Sigmoid colon (tissue), 4 donors: ENCODE measurements around the gene ADSS1.

Experiments
- CTCF ChIP-seq, 4 experiments: fragments of 450-650 bp in 3 of 4; fragments of 200-600 bp in 1 of 4; IDR thresholded peaks; one replicate each; pipeline ENCODE4 v1.5.1; 2016 to 2019; ENCODE audit warnings: antibody characterized with exemption in 4 of 4, mild to moderate bottlenecking in 3 of 4, moderate library complexity in 2 of 4
- EP300 ChIP-seq, 4 donors: sonication (generic); formaldehyde crosslinking; IDR thresholded peaks; one replicate each; pipeline ENCODE4 v1.6.1; 2017; ENCODE audit warnings: antibody characterized with exemption in 4 of 4
- POLR2A ChIP-seq, 2 donors: fragments of 450-650 bp; IDR thresholded peaks; one replicate each; pipeline ENCODE4 v1.6.1; 2016; ENCODE audit warnings: antibody characterized with exemption in 2 of 2, mild to moderate bottlenecking in 2 of 2, moderate library complexity in 2 of 2

- TF ChIP-seq CTCF (IDR thresholded peaks at IDR 0.05) (no peak), POLR2A (IDR thresholded peaks at IDR 0.05) (no peak), EP300 (IDR thresholded peaks at IDR 0.05) (no peak)
These were observed 26.2 kb downstream of the ADSS1 start for GRCh38 chr14:104750056-104750752.
